WTC11 (cell line): ENCODE results near the gene DPYSL5. TPM values are rescaled to one million over a fixed set of nuclear protein-coding genes. Genes with fewer than 3 reads are reported as not detected.

Experiments
- ATAC-seq: fragments of 200-7000 bp; cut with Tn5 transposase; 2 replicates; pipeline ENCODE4 v1.10.0; 2021; ENCODE audit warnings: mild to moderate bottlenecking, moderate library complexity
- CTCF ChIA-PET: fragments of 300-600 bp; sonication (Branson Sonifier 250); formaldehyde crosslinking; loops from one replicate; lab custom pipeline; 2021; ENCODE audit warnings: antibody characterized with exemption; lab: Charles Lee
- POLR2A ChIA-PET: fragments of 350-600 bp; sonication (Branson Sonifier 250); formaldehyde crosslinking; loops from one replicate; lab custom pipeline; 2021; ENCODE audit warnings: antibody characterized with exemption; lab: Charles Lee
- DNase-seq: peaks from one replicate; pipeline ENCODE4 v3.0.0; 2021; ENCODE audit warnings: low spot score
- H3K27ac Mint-ChIP-seq: 2 replicates; pipeline ENCODE4 v1.8.0; 2021; ENCODE audit warnings: mixed read lengths
- H3K27me3 Mint-ChIP-seq: 2 replicates; pipeline ENCODE4 v1.8.0; 2021; ENCODE audit warnings: low read depth, mild to moderate bottlenecking, moderate library complexity, mixed read lengths
- H3K36me3 Mint-ChIP-seq: 2 replicates; pipeline ENCODE4 v1.8.0; 2021; ENCODE audit warnings: mixed read lengths
- H3K4me1 Mint-ChIP-seq: 2 replicates; pipeline ENCODE4 v1.8.0; 2022; ENCODE audit warnings: mixed read lengths
- H3K4me3 Mint-ChIP-seq: 2 replicates; pipeline ENCODE4 v1.8.0; 2021; ENCODE audit warnings: mild to moderate bottlenecking, moderate library complexity, mixed read lengths
- H3K9me3 Mint-ChIP-seq: 2 replicates; pipeline ENCODE4 v1.8.0; 2021; ENCODE audit warnings: mixed read lengths
- CREB1 ChIP-seq: sonication (generic); formaldehyde crosslinking; IDR thresholded peaks from 2 replicates; pipeline ENCODE4 v1.8.0; 2023; ENCODE audit warnings: mild to moderate bottlenecking, missing genetic modification reagents
- ELF4 ChIP-seq: sonication (generic); formaldehyde crosslinking; IDR thresholded peaks from 2 replicates; pipeline ENCODE4 v1.8.1; 2022; ENCODE audit warnings: low read depth, mild to moderate bottlenecking, moderate library complexity, missing genetic modification reagents
- EMX1 ChIP-seq: fragments of 250-450 bp; sonication (Bioruptor Pico); IDR thresholded peaks from 2 replicates; pipeline ENCODE4 v1.8.0; 2021; ENCODE audit warnings: mild to moderate bottlenecking
- ESRRA ChIP-seq: sonication (generic); formaldehyde crosslinking; IDR thresholded peaks from 2 replicates; pipeline ENCODE4 v1.8.1; 2022; ENCODE audit warnings: mild to moderate bottlenecking, missing genetic modification reagents, borderline replicate concordance
- FOXP1 ChIP-seq: sonication (generic); formaldehyde crosslinking; IDR thresholded peaks from 2 replicates; pipeline ENCODE4 v1.8.0; 2022; ENCODE audit warnings: missing genetic modification reagents, mild to moderate bottlenecking, moderate library complexity, borderline replicate concordance
- GABPB1 ChIP-seq: sonication (generic); formaldehyde crosslinking; IDR thresholded peaks from 2 replicates; pipeline ENCODE4 v1.8.1; 2023; ENCODE audit warnings: mild to moderate bottlenecking, missing genetic modification reagents
- HMGA2 ChIP-seq: fragments of 250-450 bp; sonication (Bioruptor Pico); IDR thresholded peaks from 2 replicates; pipeline ENCODE4 v1.4.0; 2021; ENCODE audit warnings: mild to moderate bottlenecking, moderate library complexity
- NR2C2 ChIP-seq: sonication (generic); formaldehyde crosslinking; IDR thresholded peaks from 2 replicates; pipeline ENCODE4 v1.8.0; 2022; ENCODE audit warnings: mild to moderate bottlenecking, missing genetic modification reagents
- ZNF263 ChIP-seq: sonication (generic); formaldehyde crosslinking; IDR thresholded peaks from 2 replicates; pipeline ENCODE4 v1.8.1; 2022; ENCODE audit warnings: low read depth, mild to moderate bottlenecking, moderate library complexity, missing genetic modification reagents
- ZNF416 ChIP-seq: fragments of 250-450 bp; sonication (Bioruptor Pico); IDR thresholded peaks from 2 replicates; pipeline ENCODE4 v1.9.0; 2021; ENCODE audit warnings: mild to moderate bottlenecking, inconsistent platforms
- total RNA-seq: library from RNA; stranded (reverse); gene quantifications from 3 replicates; pipeline ENCODE4 v1.2.3, GENCODE V29; 2021
- TF ChIP-seq, protein P1 (sequence below): fragments of 250-450 bp; sonication (Bioruptor Pico); IDR thresholded peaks from 2 replicates; pipeline ENCODE4 v2.1.2; 2022; ENCODE audit warnings: mild to moderate bottlenecking, moderate library complexity
- TF ChIP-seq, protein P2 (sequence below): fragments of 250-450 bp; sonication (Bioruptor Pico); IDR thresholded peaks from 2 replicates; pipeline ENCODE4 v1.9.0; 2021; ENCODE audit warnings: mild to moderate bottlenecking, borderline replicate concordance
- TF ChIP-seq, protein P3 (sequence below): sonication (generic); formaldehyde crosslinking; IDR thresholded peaks from 2 replicates; pipeline ENCODE4 v1.8.1; 2023; ENCODE audit warnings: mild to moderate bottlenecking, missing genetic modification reagents, moderate library complexity
- TF ChIP-seq, protein P4 (sequence below): sonication (generic); formaldehyde crosslinking; IDR thresholded peaks from 2 replicates; pipeline ENCODE4 v1.8.1; 2022; ENCODE audit warnings: low read depth, missing genetic modification reagents, borderline replicate concordance
- TF ChIP-seq, protein P5 (sequence below): sonication (generic); formaldehyde crosslinking; IDR thresholded peaks from 2 replicates; pipeline ENCODE4 v1.8.0; 2022; ENCODE audit warnings: missing genetic modification reagents
- TF ChIP-seq, protein P6 (sequence below): fragments of 250-450 bp; sonication (Bioruptor Pico); IDR thresholded peaks from 2 replicates; pipeline ENCODE4 v1.9.0; 2021; ENCODE audit warnings: mild to moderate bottlenecking

The DPYSL5 gene
- total RNA-seq, 1 experiment from 2014 or later, result 12.1 TPM

DNA sequence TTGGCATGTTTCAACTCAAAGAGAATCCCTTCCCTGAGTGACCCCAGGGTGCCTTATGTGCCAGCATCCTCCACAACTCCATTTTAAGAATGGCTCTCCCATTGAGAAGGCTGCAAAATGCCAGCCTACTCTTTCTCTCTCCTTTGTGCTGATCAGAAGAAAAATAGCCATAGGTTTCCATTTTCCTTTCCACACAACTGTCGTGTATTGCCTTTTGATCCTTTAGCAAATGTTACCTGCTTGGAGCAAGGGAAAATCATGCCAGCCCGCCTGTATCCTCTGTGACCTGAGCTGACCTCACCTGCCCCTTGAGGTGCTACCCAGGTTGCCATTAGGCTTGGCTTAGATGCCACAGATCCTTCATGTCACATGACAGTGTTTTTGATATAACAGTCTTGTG lies 38.8 kb downstream of the DPYSL5 start (continued):
- TF ChIP-seq, protein P1, sequence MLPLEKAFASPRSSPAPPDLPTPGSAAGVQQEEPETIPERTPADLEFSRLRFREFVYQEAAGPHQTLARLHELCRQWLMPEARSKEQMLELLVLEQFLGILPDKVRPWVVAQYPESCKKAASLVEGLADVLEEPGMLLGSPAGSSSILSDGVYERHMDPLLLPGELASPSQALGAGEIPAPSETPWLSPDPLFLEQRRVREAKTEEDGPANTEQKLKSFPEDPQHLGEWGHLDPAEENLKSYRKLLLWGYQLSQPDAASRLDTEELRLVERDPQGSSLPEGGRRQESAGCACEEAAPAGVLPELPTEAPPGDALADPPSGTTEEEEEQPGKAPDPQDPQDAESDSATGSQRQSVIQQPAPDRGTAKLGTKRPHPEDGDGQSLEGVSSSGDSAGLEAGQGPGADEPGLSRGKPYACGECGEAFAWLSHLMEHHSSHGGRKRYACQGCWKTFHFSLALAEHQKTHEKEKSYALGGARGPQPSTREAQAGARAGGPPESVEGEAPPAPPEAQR (CRISPR knock-in tag), result no peak
- TF ChIP-seq CREB1 (CRISPR knock-in tag), result no peak
- TF ChIP-seq, protein P2, sequence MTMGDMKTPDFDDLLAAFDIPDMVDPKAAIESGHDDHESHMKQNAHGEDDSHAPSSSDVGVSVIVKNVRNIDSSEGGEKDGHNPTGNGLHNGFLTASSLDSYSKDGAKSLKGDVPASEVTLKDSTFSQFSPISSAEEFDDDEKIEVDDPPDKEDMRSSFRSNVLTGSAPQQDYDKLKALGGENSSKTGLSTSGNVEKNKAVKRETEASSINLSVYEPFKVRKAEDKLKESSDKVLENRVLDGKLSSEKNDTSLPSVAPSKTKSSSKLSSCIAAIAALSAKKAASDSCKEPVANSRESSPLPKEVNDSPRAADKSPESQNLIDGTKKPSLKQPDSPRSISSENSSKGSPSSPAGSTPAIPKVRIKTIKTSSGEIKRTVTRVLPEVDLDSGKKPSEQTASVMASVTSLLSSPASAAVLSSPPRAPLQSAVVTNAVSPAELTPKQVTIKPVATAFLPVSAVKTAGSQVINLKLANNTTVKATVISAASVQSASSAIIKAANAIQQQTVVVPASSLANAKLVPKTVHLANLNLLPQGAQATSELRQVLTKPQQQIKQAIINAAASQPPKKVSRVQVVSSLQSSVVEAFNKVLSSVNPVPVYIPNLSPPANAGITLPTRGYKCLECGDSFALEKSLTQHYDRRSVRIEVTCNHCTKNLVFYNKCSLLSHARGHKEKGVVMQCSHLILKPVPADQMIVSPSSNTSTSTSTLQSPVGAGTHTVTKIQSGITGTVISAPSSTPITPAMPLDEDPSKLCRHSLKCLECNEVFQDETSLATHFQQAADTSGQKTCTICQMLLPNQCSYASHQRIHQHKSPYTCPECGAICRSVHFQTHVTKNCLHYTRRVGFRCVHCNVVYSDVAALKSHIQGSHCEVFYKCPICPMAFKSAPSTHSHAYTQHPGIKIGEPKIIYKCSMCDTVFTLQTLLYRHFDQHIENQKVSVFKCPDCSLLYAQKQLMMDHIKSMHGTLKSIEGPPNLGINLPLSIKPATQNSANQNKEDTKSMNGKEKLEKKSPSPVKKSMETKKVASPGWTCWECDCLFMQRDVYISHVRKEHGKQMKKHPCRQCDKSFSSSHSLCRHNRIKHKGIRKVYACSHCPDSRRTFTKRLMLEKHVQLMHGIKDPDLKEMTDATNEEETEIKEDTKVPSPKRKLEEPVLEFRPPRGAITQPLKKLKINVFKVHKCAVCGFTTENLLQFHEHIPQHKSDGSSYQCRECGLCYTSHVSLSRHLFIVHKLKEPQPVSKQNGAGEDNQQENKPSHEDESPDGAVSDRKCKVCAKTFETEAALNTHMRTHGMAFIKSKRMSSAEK, result no peak
- no peak for TF ChIP-seq ZNF416 (CRISPR knock-in tag)
- TF ChIP-seq, protein P3, sequence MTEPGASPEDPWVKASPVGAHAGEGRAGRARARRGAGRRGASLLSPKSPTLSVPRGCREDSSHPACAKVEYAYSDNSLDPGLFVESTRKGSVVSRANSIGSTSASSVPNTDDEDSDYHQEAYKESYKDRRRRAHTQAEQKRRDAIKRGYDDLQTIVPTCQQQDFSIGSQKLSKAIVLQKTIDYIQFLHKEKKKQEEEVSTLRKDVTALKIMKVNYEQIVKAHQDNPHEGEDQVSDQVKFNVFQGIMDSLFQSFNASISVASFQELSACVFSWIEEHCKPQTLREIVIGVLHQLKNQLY (CRISPR knock-in tag), result no peak

DNA sequence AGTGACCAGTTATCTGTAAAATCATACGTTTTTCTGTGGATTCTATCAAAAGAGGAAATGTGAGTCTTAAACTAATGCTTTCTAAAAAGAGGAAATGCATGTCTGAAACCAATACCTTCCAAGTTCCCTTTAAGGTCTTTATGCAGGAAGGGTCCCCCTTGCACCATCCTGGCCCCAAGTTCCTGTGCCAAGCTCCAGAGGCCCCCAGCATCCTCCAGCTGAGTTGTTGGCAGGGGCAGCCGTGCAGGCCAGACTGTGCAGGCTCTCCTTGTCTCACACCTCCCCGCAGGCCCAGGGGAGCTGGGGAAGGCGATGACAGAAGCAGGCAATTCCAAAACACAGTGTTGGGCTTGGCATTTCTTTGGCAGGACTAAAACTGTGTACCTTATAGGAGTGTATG lies 39.2 kb downstream of the DPYSL5 start:
- Mint-ChIP-seq H3K27ac (no peak overlapping the region), H3K4me3 (no peak overlapping the region), H3K9me3 (no peaks in the 10 kb centered on the region), H3K4me1 (peaks cover 6% of the 10 kb centered on the region), H3K36me3 (no peaks in the 10 kb centered on the region), H3K27me3 (no peaks in the 10 kb centered on the region)
- ChIA-PET CTCF (interaction anchor here (0.7 kb wide), 1 partner anchor 56 kb away, joined by 3 read pairs; no protein-coding TSS in a partner anchor), POLR2A (no interaction called here)
- no peak for DNase-seq
- no peak for ATAC-seq
- no peak for TF ChIP-seq FOXP1
- TF ChIP-seq, protein P2, result no peak
- no peak for TF ChIP-seq ELF4
- TF ChIP-seq ESRRA (CRISPR knock-in tag), result no peak
- no peak for TF ChIP-seq ZNF263 (CRISPR knock-in tag)
- no peak for TF ChIP-seq NR2C2 (CRISPR knock-in tag)
- TF ChIP-seq, protein P4, sequence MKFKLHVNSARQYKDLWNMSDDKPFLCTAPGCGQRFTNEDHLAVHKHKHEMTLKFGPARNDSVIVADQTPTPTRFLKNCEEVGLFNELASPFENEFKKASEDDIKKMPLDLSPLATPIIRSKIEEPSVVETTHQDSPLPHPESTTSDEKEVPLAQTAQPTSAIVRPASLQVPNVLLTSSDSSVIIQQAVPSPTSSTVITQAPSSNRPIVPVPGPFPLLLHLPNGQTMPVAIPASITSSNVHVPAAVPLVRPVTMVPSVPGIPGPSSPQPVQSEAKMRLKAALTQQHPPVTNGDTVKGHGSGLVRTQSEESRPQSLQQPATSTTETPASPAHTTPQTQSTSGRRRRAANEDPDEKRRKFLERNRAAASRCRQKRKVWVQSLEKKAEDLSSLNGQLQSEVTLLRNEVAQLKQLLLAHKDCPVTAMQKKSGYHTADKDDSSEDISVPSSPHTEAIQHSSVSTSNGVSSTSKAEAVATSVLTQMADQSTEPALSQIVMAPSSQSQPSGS (CRISPR knock-in tag), result no peak
- TF ChIP-seq GABPB1, result no peak
- TF ChIP-seq, protein P5, sequence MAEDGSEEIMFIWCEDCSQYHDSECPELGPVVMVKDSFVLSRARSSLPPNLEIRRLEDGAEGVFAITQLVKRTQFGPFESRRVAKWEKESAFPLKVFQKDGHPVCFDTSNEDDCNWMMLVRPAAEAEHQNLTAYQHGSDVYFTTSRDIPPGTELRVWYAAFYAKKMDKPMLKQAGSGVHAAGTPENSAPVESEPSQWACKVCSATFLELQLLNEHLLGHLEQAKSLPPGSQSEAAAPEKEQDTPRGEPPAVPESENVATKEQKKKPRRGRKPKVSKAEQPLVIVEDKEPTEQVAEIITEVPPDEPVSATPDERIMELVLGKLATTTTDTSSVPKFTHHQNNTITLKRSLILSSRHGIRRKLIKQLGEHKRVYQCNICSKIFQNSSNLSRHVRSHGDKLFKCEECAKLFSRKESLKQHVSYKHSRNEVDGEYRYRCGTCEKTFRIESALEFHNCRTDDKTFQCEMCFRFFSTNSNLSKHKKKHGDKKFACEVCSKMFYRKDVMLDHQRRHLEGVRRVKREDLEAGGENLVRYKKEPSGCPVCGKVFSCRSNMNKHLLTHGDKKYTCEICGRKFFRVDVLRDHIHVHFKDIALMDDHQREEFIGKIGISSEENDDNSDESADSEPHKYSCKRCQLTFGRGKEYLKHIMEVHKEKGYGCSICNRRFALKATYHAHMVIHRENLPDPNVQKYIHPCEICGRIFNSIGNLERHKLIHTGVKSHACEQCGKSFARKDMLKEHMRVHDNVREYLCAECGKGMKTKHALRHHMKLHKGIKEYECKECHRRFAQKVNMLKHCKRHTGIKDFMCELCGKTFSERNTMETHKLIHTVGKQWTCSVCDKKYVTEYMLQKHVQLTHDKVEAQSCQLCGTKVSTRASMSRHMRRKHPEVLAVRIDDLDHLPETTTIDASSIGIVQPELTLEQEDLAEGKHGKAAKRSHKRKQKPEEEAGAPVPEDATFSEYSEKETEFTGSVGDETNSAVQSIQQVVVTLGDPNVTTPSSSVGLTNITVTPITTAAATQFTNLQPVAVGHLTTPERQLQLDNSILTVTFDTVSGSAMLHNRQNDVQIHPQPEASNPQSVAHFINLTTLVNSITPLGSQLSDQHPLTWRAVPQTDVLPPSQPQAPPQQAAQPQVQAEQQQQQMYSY (CRISPR knock-in tag), result no peak
- no peak for TF ChIP-seq EMX1 (CRISPR knock-in tag)
- TF ChIP-seq, protein P6, sequence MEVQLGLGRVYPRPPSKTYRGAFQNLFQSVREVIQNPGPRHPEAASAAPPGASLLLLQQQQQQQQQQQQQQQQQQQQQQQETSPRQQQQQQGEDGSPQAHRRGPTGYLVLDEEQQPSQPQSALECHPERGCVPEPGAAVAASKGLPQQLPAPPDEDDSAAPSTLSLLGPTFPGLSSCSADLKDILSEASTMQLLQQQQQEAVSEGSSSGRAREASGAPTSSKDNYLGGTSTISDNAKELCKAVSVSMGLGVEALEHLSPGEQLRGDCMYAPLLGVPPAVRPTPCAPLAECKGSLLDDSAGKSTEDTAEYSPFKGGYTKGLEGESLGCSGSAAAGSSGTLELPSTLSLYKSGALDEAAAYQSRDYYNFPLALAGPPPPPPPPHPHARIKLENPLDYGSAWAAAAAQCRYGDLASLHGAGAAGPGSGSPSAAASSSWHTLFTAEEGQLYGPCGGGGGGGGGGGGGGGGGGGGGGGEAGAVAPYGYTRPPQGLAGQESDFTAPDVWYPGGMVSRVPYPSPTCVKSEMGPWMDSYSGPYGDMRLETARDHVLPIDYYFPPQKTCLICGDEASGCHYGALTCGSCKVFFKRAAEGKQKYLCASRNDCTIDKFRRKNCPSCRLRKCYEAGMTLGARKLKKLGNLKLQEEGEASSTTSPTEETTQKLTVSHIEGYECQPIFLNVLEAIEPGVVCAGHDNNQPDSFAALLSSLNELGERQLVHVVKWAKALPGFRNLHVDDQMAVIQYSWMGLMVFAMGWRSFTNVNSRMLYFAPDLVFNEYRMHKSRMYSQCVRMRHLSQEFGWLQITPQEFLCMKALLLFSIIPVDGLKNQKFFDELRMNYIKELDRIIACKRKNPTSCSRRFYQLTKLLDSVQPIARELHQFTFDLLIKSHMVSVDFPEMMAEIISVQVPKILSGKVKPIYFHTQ (CRISPR knock-in tag), result no peak
- TF ChIP-seq HMGA2 (CRISPR knock-in tag), result no peak
